GM23338 (cell line): Measurements from ENCODE around the gene MAGI3. TPM values are rescaled to one million over a fixed set of nuclear protein-coding genes. Genes with fewer than 3 reads are reported as not detected.

Experiments used
- ATAC-seq: fragments of 200-7000 bp; cut with Tn5 transposase; 3 replicates; pipeline ENCODE4 v1.9.1; 2020
- DNase-seq: peaks from one replicate; pipeline ENCODE4 v3.0.0-alpha.2; 2015; ENCODE audit warnings: low spot score
- H2AFZ ChIP-seq: fragments of 200-600 bp; sonication (generic); 2 replicates; pipeline ENCODE4 v1.8.0; 2016; ENCODE audit warnings: antibody characterized with exemption, mild to moderate bottlenecking, moderate library complexity
- H3F3A ChIP-seq: fragments of 200-600 bp; sonication (generic); replicated peaks from 2 replicates; pipeline ENCODE4 v1.8.0; 2017; ENCODE audit warnings: antibody characterized with exemption, mixed run types, low read depth
- H3K27ac ChIP-seq: fragments of 200-600 bp; sonication (generic); 2 replicates; pipeline ENCODE4 v1.6.1; 2016; ENCODE audit warnings: low read depth
- H3K27me3 ChIP-seq: fragments of 200-600 bp; sonication (generic); 2 replicates; pipeline ENCODE4 v1.8.0; 2016; ENCODE audit warnings: mild to moderate bottlenecking, mixed run types, moderate library complexity; ENCODE audit not compliant: insufficient read depth
- H3K36me3 ChIP-seq: fragments of 200-600 bp; sonication (generic); 2 replicates; pipeline ENCODE4 v1.8.0; 2016; ENCODE audit warnings: mild to moderate bottlenecking; ENCODE audit not compliant: insufficient read depth
- H3K4me1 ChIP-seq: fragments of 200-600 bp; sonication (generic); 2 replicates; pipeline ENCODE4 v1.8.0; 2016; ENCODE audit warnings: mild to moderate bottlenecking, moderate library complexity; ENCODE audit not compliant: insufficient read depth
- H3K4me2 ChIP-seq: fragments of 200-600 bp; sonication (generic); 2 replicates; pipeline ENCODE4 v1.7.1; 2017; ENCODE audit warnings: mixed run types
- H3K4me3 ChIP-seq: fragments of 200-600 bp; sonication (generic); 2 replicates; pipeline ENCODE4 v1.6.1; 2016; ENCODE audit warnings: mixed run types
- H3K79me2 ChIP-seq: fragments of 200-600 bp; sonication (generic); replicated peaks from 2 replicates; pipeline ENCODE4 v1.8.0; 2017; ENCODE audit warnings: mild to moderate bottlenecking; ENCODE audit not compliant: insufficient read depth
- H3K9me2 ChIP-seq: fragments of 200-600 bp; sonication (generic); 2 replicates; pipeline ENCODE4 v1.8.0; 2017; ENCODE audit not compliant: insufficient read depth
- H4K20me1 ChIP-seq: fragments of 200-600 bp; sonication (generic); replicated peaks from 2 replicates; pipeline ENCODE4 v1.8.0; 2017; ENCODE audit warnings: mild to moderate bottlenecking; ENCODE audit not compliant: insufficient read depth
- H3K27ac Mint-ChIP-seq: 2 replicates; pipeline ENCODE4 v1.8.0; 2020; ENCODE audit warnings: inconsistent platforms, mild to moderate bottlenecking, moderate library complexity, mixed read lengths
- H3K27me3 Mint-ChIP-seq: 3 replicates; pipeline ENCODE4 v1.8.0; 2022; ENCODE audit warnings: low read depth, mild to moderate bottlenecking, moderate library complexity, mixed read lengths, inconsistent platforms; ENCODE audit not compliant: insufficient read depth, poor library complexity
- H3K36me3 Mint-ChIP-seq: 3 replicates; pipeline ENCODE4 v1.8.0; 2021; ENCODE audit warnings: low read depth, mild to moderate bottlenecking, inconsistent platforms, moderate library complexity, mixed read lengths
- H3K4me1 Mint-ChIP-seq: 3 replicates; pipeline ENCODE4 v1.8.0; 2020; ENCODE audit warnings: mild to moderate bottlenecking, inconsistent platforms, mixed read lengths
- H3K4me3 Mint-ChIP-seq: 3 replicates; pipeline ENCODE4 v1.8.0; 2021; ENCODE audit warnings: moderate library complexity, mild to moderate bottlenecking, inconsistent platforms, mixed read lengths
- H3K9me3 Mint-ChIP-seq: 3 replicates; pipeline ENCODE4 v1.8.0; 2020; ENCODE audit warnings: moderate library complexity, mild to moderate bottlenecking, inconsistent platforms, mixed read lengths
- CREB1 ChIP-seq: fragments of 250-450 bp; sonication (Bioruptor Pico); IDR thresholded peaks from 2 replicates; pipeline ENCODE4 v1.5.0; 2020; ENCODE audit warnings: low read depth, mild to moderate bottlenecking, moderate library complexity
- EZH2 ChIP-seq: fragments of 200-600 bp; sonication (generic); IDR thresholded peaks from one replicate; pipeline ENCODE4 v1.8.0; 2017; ENCODE audit warnings: antibody characterized with exemption, mild to moderate bottlenecking, low read depth; ENCODE audit not compliant: unreplicated experiment
- EZH2phosphoT487 ChIP-seq: fragments of 200-600 bp; sonication (generic); IDR thresholded peaks from one replicate; pipeline ENCODE4 v1.8.1; 2018; ENCODE audit warnings: antibody characterized with exemption; ENCODE audit not compliant: unreplicated experiment
- JUNB ChIP-seq: IDR thresholded peaks from one replicate; pipeline ENCODE4 v1.6.1; 2016; ENCODE audit warnings: antibody characterized with exemption; ENCODE audit not compliant: unreplicated experiment
- NANOG ChIP-seq: IDR thresholded peaks from 2 replicates; pipeline ENCODE4 v1.6.1; 2016; ENCODE audit warnings: antibody characterized with exemption, borderline replicate concordance
- POLR2AphosphoS5 ChIP-seq: IDR thresholded peaks from 2 replicates; pipeline ENCODE4 v1.6.1; 2016; ENCODE audit warnings: antibody characterized with exemption, low read depth
- STAT1 ChIP-seq: IDR thresholded peaks from one replicate; pipeline ENCODE4 v1.6.1; 2016; ENCODE audit warnings: antibody characterized with exemption; ENCODE audit not compliant: unreplicated experiment
- ZNF114 ChIP-seq: fragments of 250-450 bp; sonication (Bioruptor Pico); IDR thresholded peaks from 2 replicates; pipeline ENCODE4 v1.5.0; 2020; ENCODE audit warnings: mild to moderate bottlenecking, moderate library complexity
- ZNF331 ChIP-seq: fragments of 250-450 bp; sonication (Bioruptor Pico); IDR thresholded peaks from 2 replicates; pipeline ENCODE4 v1.5.0; 2020; ENCODE audit warnings: low read depth, mild to moderate bottlenecking, moderate library complexity
- polyA plus RNA-seq: library from polyadenylated mRNA; unstranded; fragments of >200 nt; fragmentation: Nextera tagmentation; extraction: Ambion mirVana; gene quantifications from 2 replicates; pipeline ENCODE4 v1.2.1, GENCODE V29; 2016
- total RNA-seq: library from RNA; depleted of rRNA; stranded (reverse); fragments of >200 nt; shearing (Covaris generic); gene quantifications from 2 replicates; pipeline ENCODE4 v1.2.3, GENCODE V29; 2014
- TF ChIP-seq, protein P1 (sequence below): IDR thresholded peaks from 2 replicates; pipeline ENCODE4 v1.6.1; 2016; ENCODE audit warnings: antibody characterized with exemption
- TF ChIP-seq, protein P2 (sequence below): IDR thresholded peaks from one replicate; pipeline ENCODE4 v1.6.1; 2018; ENCODE audit warnings: antibody characterized with exemption; ENCODE audit not compliant: unreplicated experiment
- TF ChIP-seq, protein P3 (sequence below): fragments of 250-450 bp; sonication (Bioruptor Pico); IDR thresholded peaks from 2 replicates; pipeline ENCODE4 v1.5.0; 2020; ENCODE audit warnings: mild to moderate bottlenecking, moderate library complexity
- TF ChIP-seq, protein P4 (sequence below), 2 experiments: fragments of 200-600 bp in 1 of 2; sonication (generic) in 1 of 2; conservative IDR thresholded peaks; 2 replicates each; pipeline versions ENCODE4 v1.5.1 to v1.6.1; 2016 to 2017; ENCODE audit warnings: antibody characterized with exemption in 2 of 2, low read depth in 2 of 2, mild to moderate bottlenecking in 2 of 2, moderate library complexity in 1 of 2

MAGI3 gene
- total and polyA plus RNA-seq, 2 experiments from 2014 or later: 3.9 to 10.0 TPM

DNA sequence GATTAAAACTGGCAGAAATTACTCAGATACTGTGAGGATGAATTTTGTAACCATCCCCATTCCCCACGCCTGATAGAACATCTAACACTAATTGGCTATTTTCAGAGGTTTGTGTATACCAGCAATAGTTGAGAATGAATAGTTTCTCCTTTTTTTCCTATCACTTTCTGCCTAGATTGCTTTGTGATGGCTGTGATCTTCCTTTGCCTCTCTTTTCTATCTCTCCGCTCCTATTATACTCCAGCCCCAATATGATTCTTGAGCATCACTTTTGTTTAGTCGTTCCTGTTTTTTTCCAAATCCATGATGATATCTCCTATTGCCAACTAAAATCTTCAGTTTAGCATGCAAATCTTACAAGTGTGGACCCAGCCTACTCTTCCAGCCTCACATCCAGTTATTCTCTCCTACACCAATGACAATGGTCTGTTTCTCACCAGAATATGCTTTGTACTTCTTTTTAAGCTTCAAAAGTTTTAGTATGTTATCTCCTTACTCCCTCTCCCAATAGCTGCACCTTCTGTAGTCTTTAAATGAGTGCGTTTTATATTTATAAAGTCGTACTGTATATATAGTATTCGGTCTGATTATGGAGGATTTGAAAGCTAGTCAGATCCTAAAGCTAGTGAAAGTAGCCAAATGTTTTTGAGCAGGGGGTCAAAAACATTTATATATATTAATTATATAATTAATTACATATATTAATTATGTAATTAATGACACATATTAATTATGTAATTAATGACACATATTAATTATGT, 25.2 kb downstream of the MAGI3 start:
- H3K36me3 ChIP-seq: no peaks in the 10 kb centered on the region
- no peaks in the 10 kb centered on the region for H3F3A ChIP-seq
- H3K4me3 ChIP-seq: no peak overlapping the region
- DNase-seq: no peak
- no peak overlapping the region for H2AFZ ChIP-seq
- H3K27me3 Mint-ChIP-seq: no peaks in the 10 kb centered on the region
- H3K27ac ChIP-seq: no peak overlapping the region
- H3K4me2 ChIP-seq: no peak overlapping the region
- no peaks in the 10 kb centered on the region for H3K27me3 ChIP-seq
- H3K4me1 Mint-ChIP-seq: no peaks in the 10 kb centered on the region
- no peak overlapping the region for H3K4me3 Mint-ChIP-seq
- no peaks in the 10 kb centered on the region; the same call in none of the 2 replicates for H4K20me1 ChIP-seq
- TF ChIP-seq NANOG: no peak
- TF ChIP-seq ZNF114 (CRISPR knock-in tag): no peak
- no peak for TF ChIP-seq CREB1 (CRISPR knock-in tag)
- TF ChIP-seq EZH2phosphoT487: no peak
- no peak for TF ChIP-seq POLR2AphosphoS5
- no peak for TF ChIP-seq EZH2
- no peak for TF ChIP-seq JUNB
- TF ChIP-seq, protein P1, sequence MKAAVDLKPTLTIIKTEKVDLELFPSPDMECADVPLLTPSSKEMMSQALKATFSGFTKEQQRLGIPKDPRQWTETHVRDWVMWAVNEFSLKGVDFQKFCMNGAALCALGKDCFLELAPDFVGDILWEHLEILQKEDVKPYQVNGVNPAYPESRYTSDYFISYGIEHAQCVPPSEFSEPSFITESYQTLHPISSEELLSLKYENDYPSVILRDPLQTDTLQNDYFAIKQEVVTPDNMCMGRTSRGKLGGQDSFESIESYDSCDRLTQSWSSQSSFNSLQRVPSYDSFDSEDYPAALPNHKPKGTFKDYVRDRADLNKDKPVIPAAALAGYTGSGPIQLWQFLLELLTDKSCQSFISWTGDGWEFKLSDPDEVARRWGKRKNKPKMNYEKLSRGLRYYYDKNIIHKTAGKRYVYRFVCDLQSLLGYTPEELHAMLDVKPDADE: no peak
- TF ChIP-seq, protein P2, sequence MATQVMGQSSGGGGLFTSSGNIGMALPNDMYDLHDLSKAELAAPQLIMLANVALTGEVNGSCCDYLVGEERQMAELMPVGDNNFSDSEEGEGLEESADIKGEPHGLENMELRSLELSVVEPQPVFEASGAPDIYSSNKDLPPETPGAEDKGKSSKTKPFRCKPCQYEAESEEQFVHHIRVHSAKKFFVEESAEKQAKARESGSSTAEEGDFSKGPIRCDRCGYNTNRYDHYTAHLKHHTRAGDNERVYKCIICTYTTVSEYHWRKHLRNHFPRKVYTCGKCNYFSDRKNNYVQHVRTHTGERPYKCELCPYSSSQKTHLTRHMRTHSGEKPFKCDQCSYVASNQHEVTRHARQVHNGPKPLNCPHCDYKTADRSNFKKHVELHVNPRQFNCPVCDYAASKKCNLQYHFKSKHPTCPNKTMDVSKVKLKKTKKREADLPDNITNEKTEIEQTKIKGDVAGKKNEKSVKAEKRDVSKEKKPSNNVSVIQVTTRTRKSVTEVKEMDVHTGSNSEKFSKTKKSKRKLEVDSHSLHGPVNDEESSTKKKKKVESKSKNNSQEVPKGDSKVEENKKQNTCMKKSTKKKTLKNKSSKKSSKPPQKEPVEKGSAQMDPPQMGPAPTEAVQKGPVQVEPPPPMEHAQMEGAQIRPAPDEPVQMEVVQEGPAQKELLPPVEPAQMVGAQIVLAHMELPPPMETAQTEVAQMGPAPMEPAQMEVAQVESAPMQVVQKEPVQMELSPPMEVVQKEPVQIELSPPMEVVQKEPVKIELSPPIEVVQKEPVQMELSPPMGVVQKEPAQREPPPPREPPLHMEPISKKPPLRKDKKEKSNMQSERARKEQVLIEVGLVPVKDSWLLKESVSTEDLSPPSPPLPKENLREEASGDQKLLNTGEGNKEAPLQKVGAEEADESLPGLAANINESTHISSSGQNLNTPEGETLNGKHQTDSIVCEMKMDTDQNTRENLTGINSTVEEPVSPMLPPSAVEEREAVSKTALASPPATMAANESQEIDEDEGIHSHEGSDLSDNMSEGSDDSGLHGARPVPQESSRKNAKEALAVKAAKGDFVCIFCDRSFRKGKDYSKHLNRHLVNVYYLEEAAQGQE: no peak
- TF ChIP-seq, protein P3, sequence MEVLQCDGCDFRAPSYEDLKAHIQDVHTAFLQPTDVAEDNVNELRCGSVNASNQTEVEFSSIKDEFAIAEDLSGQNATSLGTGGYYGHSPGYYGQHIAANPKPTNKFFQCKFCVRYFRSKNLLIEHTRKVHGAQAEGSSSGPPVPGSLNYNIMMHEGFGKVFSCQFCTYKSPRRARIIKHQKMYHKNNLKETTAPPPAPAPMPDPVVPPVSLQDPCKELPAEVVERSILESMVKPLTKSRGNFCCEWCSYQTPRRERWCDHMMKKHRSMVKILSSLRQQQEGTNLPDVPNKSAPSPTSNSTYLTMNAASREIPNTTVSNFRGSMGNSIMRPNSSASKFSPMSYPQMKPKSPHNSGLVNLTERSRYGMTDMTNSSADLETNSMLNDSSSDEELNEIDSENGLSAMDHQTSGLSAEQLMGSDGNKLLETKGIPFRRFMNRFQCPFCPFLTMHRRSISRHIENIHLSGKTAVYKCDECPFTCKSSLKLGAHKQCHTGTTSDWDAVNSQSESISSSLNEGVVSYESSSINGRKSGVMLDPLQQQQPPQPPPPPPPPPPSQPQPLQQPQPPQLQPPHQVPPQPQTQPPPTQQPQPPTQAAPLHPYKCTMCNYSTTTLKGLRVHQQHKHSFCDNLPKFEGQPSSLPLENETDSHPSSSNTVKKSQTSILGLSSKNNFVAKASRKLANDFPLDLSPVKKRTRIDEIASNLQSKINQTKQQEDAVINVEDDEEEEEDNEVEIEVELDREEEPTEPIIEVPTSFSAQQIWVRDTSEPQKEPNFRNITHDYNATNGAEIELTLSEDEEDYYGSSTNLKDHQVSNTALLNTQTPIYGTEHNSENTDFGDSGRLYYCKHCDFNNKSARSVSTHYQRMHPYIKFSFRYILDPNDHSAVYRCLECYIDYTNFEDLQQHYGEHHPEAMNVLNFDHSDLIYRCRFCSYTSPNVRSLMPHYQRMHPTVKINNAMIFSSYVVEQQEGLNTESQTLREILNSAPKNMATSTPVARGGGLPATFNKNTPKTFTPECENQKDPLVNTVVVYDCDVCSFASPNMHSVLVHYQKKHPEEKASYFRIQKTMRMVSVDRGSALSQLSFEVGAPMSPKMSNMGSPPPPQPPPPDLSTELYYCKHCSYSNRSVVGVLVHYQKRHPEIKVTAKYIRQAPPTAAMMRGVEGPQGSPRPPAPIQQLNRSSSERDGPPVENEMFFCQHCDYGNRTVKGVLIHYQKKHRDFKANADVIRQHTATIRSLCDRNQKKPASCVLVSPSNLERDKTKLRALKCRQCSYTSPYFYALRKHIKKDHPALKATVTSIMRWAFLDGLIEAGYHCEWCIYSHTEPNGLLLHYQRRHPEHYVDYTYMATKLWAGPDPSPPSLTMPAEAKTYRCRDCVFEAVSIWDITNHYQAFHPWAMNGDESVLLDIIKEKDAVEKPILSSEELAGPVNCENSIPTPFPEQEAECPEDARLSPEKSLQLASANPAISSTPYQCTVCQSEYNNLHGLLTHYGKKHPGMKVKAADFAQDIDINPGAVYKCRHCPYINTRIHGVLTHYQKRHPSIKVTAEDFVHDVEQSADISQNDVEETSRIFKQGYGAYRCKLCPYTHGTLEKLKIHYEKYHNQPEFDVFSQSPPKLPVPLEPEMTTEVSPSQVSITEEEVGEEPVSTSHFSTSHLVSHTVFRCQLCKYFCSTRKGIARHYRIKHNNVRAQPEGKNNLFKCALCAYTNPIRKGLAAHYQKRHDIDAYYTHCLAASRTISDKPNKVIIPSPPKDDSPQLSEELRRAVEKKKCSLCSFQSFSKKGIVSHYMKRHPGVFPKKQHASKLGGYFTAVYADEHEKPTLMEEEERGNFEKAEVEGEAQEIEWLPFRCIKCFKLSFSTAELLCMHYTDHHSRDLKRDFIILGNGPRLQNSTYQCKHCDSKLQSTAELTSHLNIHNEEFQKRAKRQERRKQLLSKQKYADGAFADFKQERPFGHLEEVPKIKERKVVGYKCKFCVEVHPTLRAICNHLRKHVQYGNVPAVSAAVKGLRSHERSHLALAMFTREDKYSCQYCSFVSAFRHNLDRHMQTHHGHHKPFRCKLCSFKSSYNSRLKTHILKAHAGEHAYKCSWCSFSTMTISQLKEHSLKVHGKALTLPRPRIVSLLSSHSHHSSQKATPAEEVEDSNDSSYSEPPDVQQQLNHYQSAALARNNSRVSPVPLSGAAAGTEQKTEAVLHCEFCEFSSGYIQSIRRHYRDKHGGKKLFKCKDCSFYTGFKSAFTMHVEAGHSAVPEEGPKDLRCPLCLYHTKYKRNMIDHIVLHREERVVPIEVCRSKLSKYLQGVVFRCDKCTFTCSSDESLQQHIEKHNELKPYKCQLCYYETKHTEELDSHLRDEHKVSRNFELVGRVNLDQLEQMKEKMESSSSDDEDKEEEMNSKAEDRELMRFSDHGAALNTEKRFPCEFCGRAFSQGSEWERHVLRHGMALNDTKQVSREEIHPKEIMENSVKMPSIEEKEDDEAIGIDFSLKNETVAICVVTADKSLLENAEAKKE (CRISPR knock-in tag): no peak
- no peak for TF ChIP-seq STAT1
- no peak for TF ChIP-seq ZNF331
- TF ChIP-seq, protein P4, sequence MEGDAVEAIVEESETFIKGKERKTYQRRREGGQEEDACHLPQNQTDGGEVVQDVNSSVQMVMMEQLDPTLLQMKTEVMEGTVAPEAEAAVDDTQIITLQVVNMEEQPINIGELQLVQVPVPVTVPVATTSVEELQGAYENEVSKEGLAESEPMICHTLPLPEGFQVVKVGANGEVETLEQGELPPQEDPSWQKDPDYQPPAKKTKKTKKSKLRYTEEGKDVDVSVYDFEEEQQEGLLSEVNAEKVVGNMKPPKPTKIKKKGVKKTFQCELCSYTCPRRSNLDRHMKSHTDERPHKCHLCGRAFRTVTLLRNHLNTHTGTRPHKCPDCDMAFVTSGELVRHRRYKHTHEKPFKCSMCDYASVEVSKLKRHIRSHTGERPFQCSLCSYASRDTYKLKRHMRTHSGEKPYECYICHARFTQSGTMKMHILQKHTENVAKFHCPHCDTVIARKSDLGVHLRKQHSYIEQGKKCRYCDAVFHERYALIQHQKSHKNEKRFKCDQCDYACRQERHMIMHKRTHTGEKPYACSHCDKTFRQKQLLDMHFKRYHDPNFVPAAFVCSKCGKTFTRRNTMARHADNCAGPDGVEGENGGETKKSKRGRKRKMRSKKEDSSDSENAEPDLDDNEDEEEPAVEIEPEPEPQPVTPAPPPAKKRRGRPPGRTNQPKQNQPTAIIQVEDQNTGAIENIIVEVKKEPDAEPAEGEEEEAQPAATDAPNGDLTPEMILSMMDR (conservative IDR thresholded peaks at IDR 0.05; ENCODE audit: low read depth in 2 of 2): no peak
- H3K27ac Mint-ChIP-seq: no peak overlapping the region
- H3K4me1 ChIP-seq: no peaks in the 10 kb centered on the region
- peaks cover 10% of the 10 kb centered on the region for H3K9me3 Mint-ChIP-seq
- H3K79me2 ChIP-seq: peaks cover 6% of the 10 kb centered on the region
- H3K9me2 ChIP-seq: no peaks in the 10 kb centered on the region
- H3K36me3 Mint-ChIP-seq: peaks cover 5% of the 10 kb centered on the region; the same call in 2 of the 3 replicates
- ATAC-seq: no peak; the same call in 2 of the 3 replicates
